ENCODE data around the gene SMAD7. TPM values are rescaled to one million over a fixed set of nuclear protein-coding genes. Genes with fewer than 3 reads are reported as not detected.

SMAD7 gene
- total RNA-seq, 4 donors from 2014 or later: 19.6 to 23.9 (median 20.7) TPM

- WGBS, 2 donors: 32 to 35% methylated on average over 8 of the region's 8 CpGs
- TF ChIP-seq POLR2A (IDR thresholded peaks at IDR 0.05): no peak
- no peak for TF ChIP-seq CTCF (IDR thresholded peaks at IDR 0.05)
- no peak overlapping the region for H3K4me3 ChIP-seq (ENCODE audit: low read depth, poor library complexity, severe bottlenecking)
- intact Hi-C loops (cut with DNase I; ENCODE audit: low total_unique reads): no loop called here
- no peak for DNase-seq (ENCODE audit: low spot score in 2 of 2)
Observed at GRCh38 chr18:48946329-48946835, 4.4 kb downstream of the SMAD7 start.

GRCh38 chr18:48945953-48946217, 4.9 kb downstream of the SMAD7 start:
- intact Hi-C loops (cut with DNase I; ENCODE audit: low total_unique reads): no loop called here
- no peak for DNase-seq (ENCODE audit: low spot score in 2 of 2)
- no peak overlapping the region for H3K4me3 ChIP-seq (ENCODE audit: low read depth, poor library complexity, severe bottlenecking)
- TF ChIP-seq POLR2A (IDR thresholded peaks at IDR 0.05) (no peak), CTCF (IDR thresholded peaks at IDR 0.05) (no peak)

GRCh38 chr18:48944634-48945033, 6.1 kb downstream of the SMAD7 start:
- DNase-seq (ENCODE audit: low spot score in 2 of 2): no peak
- intact Hi-C loops (cut with DNase I; ENCODE audit: low total_unique reads): no loop called here
- H3K4me3 ChIP-seq (ENCODE audit: low read depth, poor library complexity, severe bottlenecking): no peak overlapping the region
- no peak for TF ChIP-seq POLR2A (IDR thresholded peaks at IDR 0.05)
- TF ChIP-seq CTCF (IDR thresholded peaks at IDR 0.05): no peak
- WGBS, 2 donors: 65 to 74% methylated on average over 5 to 7 of the region's 7 CpGs

GRCh38 chr18:48943736-48944527, 6.8 kb downstream of the SMAD7 start:
- 61 to 74% methylated on average over 8 of the region's 8 CpGs for WGBS, 2 donors
- TF ChIP-seq POLR2A (IDR thresholded peaks at IDR 0.05) (no peak), CTCF (IDR thresholded peaks at IDR 0.05) (no peak)
- H3K4me3 ChIP-seq (ENCODE audit: low read depth, poor library complexity, severe bottlenecking): no peak overlapping the region
- no peak for DNase-seq (ENCODE audit: low spot score in 2 of 2)
- intact Hi-C loops (cut with DNase I; ENCODE audit: low total_unique reads): no loop called here

GRCh38 chr18:48943333-48943732, 7.4 kb downstream of the SMAD7 start:
- WGBS, 2 donors: 73 to 81% methylated on average over 7 of the region's 7 CpGs
- intact Hi-C loops (cut with DNase I; ENCODE audit: low total_unique reads): no loop called here
- no peak overlapping the region for H3K4me3 ChIP-seq (ENCODE audit: low read depth, poor library complexity, severe bottlenecking)
- TF ChIP-seq CTCF (IDR thresholded peaks at IDR 0.05) (no peak), POLR2A (IDR thresholded peaks at IDR 0.05) (no peak)
- no peak for DNase-seq (ENCODE audit: low spot score in 2 of 2)

Data from lower leg skin (tissue), 4 donors.